DMS153 treated with DMSO at 0.1 percent for 48 hours (cell line): ENCODE measurements around the gene ARID3A.

ENCODE experiments used
- DNase-seq: peaks from one replicate; lab custom pipeline; 2025; ENCODE audit not compliant: unreplicated experiment; lab: John Stamatoyannopoulos, UW

The ARID3A gene

DNA sequence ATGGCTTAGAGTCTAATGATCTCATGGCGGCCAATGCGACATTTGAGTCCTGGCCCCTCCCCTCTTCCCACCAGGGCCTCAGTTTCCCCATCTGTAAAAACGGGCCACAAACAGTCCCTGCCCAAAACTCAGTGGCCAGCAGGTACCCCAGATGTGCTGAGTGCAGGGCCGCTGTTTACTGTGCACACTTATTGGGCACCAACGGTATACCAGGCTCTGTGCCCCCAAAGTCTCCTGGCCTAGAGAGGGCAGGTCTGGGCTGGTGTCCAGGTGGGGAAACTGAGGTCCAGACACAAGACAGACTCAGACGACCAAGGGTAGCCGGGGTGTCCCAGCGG lies 34.7 kb downstream of the ARID3A start:
- DNase-seq, result no peak

GRCh38 chr19:961866-962620 lies 36.2 kb downstream of the ARID3A start:
- no peak for DNase-seq

DNA sequence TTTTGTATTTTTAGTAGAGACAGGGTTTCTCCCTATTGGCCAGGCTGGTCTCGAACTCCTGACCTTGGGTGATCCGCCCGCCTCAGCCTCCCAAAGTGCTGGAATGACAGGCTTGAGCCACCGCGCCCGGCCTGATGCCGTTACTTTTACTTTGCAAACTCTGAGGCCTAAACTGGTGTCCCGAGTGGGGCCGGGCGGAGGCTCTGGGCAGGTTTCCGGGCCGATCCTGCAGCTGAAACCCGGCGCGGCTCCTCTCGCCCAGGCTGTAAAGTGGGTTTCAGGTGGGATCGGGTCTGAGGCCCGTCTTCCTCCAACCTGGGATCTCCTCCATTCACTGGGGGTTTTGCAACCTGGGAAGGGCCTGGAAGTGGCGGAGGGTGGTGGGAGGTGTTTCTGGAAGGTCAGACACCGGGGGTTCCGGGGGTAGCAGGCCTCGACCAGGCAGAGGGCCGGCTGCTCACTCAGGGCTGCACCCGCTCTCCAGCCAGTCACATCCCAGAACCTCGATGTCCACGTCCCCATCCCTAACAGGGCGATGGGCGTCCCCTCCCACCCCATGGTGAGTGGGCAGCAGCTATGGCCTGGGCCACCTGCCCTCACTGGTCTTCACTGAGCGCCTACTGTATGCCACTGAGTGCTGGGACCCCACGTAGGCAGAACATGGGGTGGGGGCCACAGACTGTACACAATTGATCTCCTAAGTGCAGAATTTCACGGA lies 37.0 kb downstream of the ARID3A start:
- DNase-seq, result no peak

- DNase-seq, result no peak
Observed at GRCh38 chr19:963486-963951, 37.7 kb downstream of the ARID3A start.

DNA sequence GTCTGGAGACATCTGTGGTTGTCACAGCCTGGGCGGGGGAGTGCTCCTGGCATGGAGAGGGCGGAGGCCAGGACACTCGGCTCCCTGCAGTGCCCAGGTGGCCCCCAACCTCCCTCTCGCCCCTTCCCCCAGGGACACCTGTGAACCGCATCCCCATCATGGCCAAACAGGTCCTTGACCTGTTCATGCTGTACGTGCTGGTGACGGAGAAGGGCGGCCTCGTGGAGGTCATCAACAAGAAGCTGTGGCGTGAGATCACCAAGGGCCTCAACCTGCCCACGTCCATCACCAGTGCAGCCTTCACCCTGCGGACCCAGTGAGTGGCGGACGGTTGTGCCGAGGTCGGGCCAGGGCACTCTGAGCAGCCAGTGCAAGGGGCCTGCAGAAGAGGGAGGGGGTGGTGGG lies 38.3 kb downstream of the ARID3A start:
- no peak for DNase-seq

GRCh38 chr19:964761-965694 lies 39.2 kb downstream of the ARID3A start:
- no peak for DNase-seq

GRCh38 chr19:966485-967088 lies 40.8 kb downstream of the ARID3A start:
- no peak for DNase-seq

- DNase-seq, result no peak
Observed at GRCh38 chr19:970695-971094, 44.9 kb downstream of the ARID3A start.

GRCh38 chr19:971795-972194 lies 46.0 kb downstream of the ARID3A start:
- DNase-seq, result no peak

DNA sequence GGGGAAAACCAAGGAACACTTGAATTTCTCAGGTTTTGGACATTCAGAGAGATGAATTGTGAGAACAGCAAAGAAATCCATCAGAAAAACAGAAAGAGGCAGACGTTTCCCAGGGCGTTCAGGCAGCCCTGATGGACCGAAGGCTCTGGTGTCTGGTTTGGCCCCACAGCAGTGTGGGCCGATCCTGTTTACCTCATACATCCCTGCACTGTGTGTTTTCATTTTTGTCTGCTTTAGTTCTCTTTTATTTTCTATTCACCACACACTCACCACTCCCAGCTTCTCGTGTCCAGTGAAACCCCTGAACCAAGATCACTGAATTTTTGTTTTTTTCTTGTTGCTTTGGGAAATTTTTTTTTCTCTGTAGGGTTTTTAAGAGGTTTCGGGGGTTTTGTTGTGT lies 46.4 kb downstream of the ARID3A start:
- no peak for DNase-seq

DNA sequence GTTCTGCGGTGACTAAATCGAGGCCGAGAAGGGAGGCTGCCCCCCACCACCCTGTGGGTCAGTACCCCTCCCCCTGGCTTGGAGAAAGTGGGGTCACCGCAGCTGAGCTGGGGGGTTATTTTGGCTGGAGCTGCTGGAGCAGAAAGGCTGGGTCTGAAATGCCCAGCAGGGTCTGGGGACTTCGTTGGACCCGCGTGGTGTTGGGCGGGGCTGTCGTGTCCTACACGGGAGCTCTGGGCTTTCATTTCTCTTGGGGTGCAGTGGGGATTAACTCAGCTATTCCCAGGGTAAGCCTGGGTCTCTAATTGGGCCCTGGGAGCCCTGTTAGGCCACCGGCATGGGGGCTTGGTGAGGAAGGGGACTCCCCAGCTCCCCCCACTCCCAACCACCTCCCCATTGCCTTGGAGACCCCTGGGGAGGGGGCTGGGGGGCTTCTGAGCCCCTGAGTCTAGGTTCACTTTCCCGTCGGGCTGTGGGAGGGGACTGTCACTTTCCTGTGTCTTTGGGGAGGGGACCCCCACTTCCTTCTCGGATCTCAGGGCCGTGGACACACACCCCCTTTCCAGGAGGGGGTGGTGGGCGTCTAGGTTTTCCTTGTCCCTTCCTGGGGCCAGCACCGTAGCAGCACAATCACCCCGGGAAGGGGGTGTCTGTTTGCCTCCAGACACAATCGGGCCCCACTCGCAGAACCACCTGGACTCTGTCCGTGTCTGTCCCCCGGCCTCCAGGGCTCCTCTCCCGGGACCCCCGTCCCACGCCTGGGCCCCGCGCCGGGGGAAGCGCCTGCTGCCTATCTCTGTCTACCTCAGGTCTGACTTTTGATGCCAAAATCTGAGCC lies 48.1 kb downstream of the ARID3A start:
- no peak for DNase-seq

DNA sequence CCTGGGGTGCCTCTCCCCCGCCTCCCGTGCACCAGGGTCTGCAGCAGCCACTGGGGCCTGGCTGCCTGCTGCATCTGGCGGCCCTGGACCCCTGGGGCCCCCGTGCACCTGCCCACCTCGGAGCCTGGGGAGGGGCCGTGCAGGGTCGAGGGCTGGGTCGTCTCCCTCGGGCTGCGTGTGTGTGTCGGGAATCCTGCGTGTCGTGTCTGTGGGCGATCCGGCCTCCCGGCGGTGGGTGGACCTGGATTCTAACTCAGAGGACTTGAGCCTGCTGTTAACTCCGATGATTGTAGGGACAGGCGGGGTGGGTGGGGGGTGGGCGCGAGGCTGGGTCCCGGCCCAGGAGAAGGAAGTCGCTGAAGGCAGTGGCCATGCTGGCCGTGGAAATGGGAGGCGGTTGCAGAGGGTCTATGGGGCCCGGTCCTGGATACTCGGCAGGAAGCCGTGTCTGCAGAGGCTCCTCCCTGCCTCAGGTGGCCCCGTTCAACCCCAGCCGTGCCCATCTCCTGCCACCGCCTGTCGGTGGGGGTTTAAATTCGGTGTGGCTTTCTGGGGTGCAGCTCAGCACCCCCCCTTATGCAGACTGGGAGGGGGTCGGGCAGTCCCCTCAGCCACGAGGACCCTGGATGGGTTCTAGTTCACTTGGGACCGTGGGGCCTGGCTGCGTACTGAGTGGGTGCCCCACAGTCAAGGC lies 48.9 kb downstream of the ARID3A start:
- no peak for DNase-seq

- DNase-seq, result no peak
Observed at GRCh38 chr19:976476-976875, 50.6 kb downstream of the ARID3A start.

- no peak for DNase-seq
Observed at GRCh38 chr19:977058-977464, 51.2 kb downstream of the ARID3A start.

GRCh38 chr19:979318-979741 lies 53.5 kb downstream of the ARID3A start:
- DNase-seq, result no peak

DNA sequence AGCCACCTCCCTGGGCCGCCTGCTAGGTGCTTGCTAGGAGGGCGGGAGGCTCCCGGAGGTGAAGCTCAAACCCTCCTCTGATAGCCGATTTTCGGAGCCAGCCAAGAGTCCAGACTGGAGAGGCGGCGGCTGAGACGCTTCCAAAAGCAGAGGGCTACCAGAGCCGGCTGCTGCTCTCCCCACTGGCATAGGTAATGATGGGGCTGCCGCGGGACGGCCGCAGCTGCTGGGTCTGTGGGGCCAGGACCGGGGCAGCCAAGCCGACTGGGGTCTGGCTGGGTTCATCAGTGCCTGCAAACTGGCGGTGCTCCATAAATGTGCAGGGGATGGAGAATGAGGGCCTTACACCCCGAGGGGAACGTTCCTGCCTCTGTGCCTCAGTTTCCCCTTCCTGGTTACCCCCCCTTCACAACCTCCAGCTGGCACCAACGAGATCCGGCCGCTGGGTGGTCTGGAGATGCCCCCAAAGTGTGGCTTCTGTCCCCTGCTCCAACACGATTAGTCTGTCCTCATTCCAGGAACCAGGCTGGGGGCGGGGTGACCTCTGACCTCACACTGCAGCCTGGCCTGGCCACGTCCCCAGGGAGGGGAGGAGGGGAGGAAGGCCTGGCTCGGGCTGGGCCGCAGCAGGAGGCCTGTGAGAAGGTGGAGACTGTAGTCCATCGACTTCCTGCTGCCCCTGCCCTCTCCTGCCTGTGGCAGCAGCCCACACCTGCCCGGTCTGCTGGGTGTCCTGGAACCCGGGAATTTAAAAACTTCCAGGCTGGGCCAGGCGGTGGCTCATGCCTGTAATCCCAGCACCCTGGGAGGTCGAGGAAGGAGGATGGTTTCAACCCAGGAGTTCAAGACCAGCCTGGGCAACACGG lies 54.5 kb downstream of the ARID3A start:
- DNase-seq, result no peak

DNA sequence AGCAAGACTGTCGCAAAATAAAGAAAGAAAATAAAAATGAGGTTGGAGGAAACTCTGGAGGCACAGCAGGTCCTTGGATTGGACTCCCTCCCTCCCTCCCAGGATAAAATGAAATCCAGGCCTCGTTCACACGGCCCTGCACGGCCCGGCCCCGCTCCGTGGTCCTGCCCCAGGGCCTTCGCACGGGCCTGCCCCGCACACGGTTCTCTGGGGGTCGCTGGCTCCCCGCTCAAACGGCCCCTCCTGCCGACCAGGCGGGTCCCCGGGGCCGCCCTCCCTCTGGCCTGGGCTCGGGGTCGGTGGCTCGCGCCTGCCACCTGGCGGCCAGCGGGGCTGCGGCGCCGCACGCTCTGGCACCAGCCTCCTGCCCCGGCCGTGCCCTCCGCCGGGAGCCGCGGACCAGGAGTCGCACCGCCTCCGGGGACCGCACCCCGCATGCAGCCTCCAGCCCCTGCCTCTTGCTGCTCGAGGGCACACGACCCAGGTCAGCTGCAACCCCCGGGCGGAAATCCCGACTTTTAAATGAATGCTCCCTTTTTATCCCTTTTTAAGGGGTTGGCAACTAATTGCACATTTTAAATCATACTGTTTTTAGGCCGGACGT lies 56.8 kb downstream of the ARID3A start:
- no peak for DNase-seq
